ENCODE data around the gene C11orf21.

The C11orf21 gene

DNA sequence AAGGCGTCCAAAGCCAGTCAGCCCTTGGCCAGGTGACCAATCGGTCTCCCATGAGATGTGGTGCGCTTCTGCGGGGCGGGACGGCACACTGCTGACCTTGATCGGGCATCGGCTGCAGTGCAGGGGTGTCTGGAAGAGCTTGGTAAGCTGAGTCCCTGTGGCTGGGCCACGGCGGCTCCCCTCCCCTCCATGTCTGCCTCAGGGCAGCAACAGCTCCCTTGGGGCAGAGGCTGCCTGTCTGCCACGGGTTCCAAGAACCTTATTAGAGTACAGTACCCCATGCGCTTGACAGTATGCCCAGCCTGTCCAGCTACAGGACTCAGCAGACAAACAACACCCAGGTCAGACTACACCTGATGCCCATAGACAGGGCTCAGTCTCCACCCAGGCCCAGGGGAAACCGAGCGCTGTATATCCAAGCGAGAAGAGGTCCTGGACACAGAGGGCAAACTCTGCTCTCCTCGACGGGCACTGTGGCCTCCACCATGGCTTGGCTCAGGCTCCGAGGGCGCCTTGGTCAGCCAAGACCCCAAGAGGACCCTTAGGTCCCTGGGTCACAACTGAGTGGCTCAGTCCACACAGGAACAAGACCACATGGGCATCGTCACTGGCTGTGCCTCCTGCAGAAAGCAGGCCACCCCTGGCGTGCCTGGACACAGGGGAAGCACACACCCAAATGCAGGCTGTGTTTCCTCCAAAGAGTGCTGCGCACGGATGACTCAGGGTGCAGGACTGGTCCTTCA is 19.0 kb upstream of the C11orf21 start:
- no peak for DNase-seq

DNA sequence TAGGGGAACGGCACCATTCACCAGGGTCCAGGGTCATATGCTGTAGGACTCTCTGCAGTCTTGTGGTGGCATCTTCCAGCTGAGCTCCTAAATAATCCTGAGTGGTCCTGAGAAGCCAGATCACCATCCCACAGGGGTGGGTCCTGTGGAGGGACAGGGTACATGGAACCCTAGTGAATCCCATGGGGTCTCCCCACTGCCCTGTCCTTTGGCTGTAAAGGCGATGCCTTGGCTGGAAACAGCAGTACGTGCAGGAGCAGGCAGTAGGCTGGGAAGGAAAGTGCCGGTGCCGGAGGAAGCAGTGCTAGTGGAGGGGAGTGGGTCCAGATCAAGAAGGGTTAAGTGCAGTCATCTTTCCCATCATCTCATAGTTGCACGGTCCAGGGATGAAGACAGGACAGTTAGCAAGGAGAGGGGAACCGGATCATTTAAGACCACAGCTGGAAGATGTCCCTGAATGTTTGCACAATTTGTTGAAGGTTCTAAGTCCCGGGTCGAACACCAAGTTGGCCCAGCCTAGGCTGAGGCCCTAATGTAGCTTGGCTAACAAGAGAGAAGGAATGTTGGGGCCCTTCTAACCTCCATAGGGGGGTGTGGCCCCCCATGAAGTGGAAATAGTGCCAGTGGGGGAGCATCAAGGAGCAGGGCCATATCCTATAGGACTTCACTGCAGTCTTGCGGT is 18.2 kb upstream of the C11orf21 start:
- DNase-seq, result no peak

DNA sequence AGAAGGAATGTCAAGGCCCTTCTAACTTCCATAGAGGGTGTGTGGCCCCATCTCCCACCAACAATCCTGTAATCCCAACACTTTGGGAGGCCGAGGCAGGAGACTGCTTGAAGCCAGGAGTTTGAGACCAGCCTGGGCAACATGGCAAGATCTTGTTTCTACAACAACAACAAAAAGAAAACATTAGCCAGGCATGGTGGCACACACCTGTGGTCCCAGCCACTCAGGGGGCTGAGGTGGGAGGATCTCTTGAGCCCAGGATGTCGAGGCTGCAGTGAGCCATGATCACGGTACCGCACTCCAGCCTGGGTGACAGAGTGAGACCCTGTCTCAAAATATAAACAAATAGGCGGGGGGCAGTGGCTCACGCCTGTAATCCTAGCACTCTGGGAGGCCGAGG is 17.0 kb upstream of the C11orf21 start:
- DNase-seq, result no peak

DNA sequence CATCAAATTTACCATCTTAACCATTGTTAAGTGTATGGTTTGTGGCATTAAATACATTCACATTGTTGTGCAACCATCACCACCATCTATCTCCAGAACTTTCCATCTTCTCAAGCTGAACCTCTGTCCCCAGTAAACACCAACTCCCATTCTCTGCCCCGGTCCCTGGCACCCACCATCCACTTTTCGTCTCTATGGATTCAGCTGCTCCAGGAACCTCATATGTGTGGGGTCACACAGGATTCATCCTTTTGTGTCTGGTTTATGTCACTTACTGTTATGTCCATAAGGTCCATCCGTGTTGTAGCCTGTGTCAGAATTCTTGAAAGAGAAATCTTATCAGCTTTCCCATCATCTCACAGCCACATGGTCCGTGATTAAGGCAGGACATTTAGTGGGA is 16.4 kb upstream of the C11orf21 start:
- no peak for DNase-seq

DNA sequence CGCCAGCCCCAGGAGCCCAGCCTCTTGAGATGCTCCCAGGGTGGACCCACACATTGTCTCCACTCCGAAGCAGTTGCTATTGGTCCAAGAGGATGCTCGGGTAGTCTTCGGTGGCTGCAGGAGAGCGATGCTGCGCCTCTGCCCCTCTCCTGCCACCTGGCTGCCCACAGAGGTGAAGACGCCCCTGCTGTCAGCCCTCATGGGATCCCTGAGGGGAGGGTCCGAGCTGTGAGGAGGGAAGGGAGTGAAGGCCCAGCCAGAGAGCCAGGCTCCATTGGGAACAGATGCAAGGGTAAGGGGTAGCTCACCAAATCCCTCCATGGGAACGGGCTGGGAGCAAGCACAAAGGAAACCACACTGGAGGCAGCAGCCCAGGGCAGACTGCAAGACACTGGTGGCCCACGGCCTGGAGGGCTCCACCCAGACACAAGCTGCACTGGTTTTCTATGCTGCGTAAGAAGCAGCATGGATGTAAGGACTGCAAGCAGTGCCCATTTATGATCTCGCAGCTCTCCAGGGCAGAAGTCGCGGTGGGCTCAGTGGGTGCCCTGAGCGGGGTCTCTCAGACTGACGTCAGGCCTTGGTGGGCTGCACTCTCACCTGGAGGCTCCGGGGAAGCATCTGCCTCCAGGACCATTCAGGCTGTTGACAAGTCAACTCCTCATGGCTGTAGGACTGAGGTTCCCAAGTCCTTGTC is 15.8 kb upstream of the C11orf21 start:
- no peak for DNase-seq

DNA sequence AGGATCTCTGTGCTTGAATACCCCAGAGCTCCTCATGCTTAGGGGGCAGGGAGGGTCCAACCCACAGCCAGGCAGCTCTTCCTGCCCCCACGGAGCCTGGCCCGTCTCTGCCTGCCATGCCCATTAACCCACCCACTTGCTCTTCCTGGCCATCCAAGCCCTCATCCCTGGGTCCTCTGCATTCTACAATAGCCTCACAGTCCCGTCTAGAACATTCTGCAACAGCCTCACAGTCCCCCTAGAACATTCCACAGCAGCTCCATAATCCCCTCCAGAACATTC is 15.2 kb upstream of the C11orf21 start:
- DNase-seq, result no peak

DNA sequence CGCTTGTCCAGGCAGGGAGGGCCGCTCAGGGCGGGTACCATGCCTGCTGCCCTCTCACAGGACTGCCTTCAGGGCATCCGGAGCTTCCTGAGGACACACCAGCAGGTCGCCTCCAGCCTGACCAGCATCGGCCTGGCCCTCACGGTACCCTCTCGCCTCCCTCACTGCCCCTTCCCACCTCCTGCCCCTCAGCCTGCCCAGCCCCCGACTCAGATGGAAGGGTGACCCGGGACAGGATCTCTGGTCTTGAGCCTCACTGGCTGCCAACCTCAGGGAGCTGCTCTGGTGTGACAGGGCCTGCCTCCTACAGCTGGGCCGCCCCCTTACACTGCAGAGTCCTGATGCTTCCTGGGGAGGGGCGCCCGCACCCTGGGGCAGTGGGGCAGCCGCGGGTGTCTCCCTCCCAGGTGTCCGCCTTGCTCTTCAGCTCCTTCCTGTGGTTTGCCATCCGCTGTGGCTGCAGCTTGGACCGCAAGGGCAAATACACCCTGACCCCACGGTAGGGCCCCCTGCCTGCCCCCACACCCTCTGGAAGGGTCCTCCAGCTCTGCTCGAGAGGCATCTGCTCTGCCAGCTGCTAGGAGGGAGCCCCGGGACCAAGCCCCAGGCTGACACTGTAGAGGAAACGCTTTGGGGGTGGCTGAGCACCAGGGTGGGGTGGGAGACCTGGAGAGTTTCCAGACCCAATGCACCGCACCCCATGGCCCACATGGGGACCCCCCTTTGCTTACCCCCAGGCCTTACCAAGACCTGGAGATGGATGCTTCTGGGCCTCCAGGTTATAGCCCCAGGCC is 14.6 kb upstream of the C11orf21 start:
- DNase-seq, result no peak

DNA sequence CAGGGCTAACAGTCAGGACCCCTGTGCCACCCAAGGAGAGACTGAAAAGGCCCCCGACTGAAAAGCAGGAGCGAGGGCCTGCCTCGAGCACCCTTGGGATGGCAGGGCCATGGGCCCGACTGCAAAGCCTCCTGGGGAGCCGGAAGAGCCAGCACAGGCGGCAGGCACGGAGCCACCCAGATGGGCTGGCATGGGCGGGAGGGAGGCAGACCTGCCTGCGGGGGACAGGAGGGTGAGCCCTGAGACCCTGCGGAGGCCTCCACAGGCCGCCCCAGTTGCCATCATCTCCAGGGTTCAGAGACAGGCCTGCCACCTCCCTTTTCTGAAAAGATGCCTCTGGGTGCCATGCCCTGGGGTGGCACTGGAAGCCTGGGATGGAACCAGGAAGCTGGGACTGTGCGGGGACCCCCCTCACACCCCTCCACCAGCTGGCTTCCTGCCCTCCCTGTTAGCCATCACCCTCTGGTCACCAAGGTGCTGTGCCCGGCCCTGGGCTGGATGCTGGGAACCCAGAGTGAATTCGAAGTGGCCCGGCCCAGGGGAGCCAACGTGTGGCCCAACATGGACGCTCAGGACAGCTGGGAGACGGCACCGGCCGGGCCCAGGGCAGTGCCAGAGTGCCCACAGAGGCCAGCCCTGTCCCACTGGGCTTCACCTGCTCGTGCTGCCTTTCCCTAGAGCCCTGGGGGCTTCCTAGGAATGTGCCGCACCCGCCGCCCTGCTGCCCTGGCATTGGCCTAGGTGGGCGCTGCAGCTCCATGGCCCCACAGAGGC is 13.9 kb upstream of the C11orf21 start:
- no peak for DNase-seq

DNA sequence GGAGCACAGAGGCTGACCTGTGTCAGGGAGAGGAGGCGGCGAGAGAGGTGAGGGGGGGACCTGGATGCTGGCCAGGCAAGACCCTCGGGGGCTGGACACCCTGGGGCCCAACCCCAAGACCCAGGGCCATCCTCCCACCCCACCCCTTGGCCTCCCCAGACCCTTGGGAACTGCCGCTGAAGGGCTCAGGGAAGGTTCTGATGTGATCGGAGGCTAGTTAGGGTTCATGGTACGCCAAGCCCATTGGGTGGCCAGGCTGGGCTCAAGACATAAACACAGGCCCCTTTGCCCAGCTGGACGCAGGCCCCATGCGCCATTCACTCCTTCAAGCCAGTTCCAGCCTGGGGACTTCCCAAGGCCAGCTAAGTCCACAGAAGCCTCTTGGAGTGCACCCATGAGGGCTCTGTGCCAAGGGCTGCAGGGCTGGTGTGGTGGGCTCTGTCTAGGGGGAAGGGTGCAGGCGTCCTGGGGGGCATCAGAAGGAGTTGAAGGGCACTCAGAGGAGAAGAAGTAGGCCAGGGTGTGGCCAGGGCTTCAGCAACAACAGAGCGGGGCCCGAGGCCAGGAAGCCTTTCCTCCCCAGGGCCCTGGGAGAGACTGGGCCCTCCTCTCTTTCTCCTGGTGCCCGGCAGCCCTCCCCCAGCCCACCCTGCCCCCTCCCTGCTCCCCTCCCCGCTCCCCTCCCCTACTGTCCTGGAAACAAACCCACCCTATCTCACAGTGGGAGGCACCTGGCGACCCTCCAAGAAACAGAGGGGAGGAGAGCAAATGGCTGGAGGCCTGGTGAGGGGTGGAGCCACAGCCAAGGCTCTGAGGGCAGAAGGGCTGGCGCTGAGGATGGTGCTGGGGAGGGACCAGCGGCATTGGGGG is 13.0 kb upstream of the C11orf21 start:
- no peak for DNase-seq

DNA sequence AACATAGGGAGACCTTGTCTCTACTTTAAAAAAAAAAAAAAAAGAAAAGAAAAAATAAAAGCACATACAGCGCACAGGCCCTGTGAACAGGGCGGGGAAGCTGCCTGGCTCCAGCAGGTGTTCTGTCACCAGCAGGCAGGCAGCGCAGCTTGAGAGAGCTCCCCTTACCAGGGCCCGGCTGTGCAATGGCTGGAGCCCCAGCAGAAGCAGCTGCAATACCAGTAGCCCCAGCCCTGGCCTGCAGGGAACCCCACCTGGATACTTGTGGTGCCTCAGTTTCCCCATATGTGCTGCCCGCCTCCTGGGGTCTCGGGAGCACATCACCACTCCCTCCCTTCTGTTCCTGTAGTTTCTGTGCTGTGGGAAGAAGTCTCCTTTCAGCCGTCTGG is 12.4 kb upstream of the C11orf21 start:
- no peak for DNase-seq

DNA sequence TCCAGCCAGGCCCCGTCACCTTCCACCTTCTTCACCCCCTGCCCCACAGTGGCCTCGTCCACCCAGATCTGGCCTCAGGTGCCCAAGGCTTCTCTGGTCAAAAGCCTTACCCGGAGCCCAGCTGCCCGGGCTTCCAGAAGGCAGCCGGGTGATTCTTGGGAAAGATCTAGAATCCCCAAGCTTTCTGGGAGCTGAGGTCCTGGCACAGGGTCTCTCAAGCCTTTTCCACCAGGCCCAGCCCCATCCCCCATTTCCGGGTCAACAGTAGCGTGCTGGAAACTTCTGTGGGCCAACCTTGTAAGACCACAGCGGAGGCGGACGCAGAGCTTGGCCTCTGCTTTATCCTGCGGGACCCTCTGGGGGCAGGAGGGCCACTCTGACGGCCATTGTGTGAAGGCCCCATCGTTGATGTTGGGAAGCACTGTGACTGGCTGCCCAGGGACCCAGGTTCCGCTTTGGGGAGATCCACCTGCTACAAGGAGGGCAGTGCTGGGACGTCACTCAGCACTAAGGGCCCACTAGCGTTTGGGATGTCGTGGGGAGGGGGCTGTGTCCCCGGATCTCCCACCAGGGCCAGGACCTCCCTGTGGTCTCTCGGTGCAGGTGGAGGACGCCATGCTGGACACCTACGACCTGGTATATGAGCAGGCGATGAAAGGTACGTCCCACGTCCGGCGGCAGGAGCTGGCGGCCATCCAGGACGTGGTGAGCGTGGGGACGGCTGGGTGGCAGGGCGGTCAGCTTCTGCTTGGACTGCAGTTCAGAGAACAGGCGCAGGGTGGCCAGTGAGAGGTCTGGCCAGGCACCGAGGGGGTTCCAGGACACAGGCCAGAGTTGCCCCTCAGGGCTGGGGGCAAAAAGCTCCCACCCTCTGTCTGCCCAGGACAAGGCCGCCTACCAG is 11.6 kb upstream of the C11orf21 start:
- no peak for DNase-seq

DNA sequence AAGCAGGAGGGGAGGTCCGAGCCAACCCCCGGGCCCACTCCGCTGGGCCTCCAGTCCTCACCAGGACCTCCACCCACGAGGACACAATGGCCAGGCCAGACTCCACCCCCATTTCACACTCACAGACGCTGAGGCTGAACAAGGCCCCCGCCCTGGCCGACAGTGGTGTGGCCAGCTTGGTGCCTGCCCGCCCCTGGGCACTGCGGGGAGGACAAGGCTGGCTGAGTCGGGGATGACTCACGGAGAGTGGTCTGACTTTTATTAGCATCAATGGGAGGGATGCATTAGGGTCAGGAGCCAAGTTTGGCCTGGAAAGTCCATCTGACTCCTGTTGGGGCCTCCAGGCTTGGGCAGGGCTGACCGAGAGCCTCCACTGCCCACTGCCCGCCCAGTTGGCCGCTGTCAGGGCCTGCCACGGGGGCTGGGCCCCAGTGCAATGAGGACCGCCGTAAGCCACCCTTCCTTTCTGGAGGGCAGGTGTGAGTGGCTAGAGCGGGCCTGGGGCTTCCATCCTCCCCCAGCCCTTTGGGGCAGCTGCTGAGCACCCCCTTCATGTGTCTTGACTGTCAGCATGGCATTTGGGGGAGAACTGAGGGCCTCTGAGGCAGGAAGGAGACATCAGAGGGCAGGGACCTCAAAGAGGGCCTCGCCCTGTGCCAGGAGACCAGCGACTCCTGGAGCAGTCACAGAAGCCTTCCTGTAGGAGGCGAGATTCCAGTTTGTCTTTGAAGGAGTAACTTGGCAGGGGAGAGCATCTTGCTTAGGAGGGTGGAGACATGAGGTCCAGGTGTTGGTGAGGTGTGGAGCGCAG is 10.7 kb upstream of the C11orf21 start:
- no peak for DNase-seq

DNA sequence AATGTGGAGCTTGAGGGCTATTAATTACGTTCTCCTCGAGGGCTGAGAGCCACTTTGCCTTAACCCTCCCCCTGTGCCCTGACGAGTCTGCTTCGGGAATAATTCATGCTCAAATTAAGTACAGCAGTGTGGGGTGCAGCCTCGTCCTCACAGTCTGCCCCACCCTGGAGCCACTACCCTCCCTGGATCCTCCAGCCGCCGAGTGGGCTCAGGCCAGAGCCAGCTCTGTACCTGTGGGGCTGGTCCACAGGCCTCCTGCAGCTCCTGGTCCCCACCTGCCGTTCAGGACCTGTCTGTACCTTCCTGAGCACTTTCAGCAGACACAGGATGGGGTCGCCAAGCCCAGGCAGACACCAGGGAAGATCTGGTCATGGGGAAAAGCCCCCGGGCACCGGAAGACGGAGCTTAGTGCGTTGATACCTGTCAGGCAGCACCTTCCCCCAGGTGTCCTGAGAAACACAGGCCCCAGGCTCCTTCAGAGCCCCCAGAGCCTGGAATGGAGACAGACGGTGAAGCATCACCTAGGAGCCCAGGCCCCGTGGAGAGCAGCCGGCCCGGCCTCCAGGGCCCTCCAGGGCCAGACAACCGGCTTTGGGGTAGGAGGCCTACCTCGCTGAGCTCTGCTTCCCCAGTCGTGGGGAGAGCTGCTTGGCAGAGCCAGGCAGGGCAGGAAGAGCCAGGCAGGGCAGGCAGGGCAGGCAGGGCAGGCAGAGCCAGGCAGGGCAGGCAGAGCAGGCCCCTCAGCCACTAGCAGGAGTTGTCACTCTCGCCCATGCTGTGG is 9.8 kb upstream of the C11orf21 start:
- no peak for DNase-seq

DNA sequence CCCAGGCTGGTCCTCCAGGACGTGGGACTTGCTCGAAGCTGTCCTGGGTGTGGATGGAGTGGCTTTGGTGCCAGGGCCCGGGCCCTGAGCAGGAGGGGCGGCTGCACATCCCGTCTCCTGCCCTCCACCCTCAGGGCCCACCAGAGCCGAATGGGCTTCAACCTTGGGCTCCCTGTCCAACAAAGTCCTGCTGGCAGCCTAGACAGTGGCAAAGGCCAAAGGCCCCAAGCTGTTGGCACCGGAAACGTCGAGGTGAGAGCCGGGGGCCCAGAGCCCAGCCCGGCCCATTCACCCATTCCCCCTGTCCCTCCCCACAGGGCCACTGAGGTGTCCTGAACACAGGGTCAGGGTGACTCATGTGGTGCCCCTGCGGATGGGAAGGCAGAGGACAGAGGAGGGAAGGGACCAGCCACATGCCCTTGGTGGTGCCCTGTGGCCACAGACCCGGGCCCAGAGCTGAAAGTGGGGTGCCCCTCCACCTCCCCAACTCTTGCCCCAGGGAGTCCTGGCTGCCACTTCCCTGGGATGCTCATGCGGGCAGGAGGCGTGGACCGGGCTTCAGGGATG is 9.2 kb upstream of the C11orf21 start:
- no peak for DNase-seq

DNA sequence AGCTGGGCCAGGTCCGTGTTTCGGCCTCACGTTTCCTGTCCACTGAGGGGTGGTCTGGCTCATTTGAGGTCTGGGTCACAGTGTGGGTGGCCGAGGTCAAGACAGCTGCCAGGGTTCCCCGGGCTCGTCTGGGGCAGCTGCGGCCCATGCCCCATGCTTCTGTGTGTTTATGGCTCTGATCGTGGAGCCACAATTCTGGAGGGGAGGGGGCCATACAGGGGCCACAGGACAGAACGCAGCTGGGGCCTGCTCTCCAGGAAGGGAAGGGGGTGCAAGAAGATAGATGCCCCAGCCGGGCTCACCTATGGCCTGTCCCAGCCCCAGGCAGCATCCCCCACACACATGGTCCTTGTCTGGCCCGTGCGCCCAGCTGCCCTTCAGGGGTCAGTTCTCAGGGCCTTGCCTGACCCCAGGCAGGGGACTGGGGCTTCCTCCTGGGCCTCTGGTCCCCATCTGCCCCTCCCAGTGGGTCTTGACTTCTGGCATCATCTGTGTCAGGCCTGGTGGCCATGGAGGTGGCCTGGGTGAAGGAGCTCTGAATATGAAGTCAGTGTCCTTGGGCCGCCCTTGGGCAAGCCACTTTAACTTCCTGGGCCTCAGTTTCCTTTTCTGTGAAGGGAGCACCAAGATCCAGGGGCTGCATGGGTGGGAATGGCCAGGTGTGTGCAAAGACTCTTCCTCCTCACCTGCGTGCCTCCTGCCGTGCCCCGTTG is 8.5 kb upstream of the C11orf21 start:
- no peak for DNase-seq

DNA sequence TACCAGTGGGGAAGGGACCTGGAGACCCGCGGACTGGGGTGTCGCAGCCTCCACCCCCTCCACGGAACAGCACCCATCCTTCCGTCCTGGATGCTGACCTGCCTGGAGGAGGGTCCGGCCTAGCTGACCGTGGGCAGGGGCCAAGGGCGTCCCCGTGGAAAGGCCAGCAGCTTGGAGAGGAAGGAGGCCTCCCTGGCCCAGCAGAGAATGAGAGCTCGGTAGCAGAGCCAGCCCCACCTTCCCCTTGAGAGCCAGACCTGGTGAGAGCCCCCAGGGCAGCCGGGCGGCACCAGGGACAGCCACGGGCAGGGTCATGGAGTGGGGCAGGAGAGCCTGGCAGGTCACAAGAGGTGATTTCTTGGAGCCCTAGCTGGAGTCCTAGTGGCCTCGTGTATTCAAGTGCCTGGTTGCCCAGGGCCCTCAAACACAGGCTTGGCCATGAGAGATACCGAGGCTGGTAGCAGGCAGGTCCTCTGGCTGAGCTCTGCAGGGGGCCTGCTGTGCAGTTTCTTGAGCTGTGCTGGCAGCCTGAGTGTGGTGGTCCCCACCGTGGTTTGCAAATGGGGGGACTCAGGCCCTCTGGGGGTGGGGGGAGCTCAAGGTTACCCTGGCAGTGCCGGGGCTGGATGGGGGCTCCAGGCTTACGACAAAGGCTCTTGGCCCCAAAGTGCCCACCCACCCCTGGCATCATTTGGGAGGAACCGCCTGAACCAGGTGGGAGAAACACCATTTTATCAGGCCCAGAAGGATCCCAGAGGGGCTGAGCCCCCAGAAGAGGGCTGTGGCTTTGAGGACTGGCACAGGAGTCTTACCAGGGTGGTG is 7.7 kb upstream of the C11orf21 start:
- no peak for DNase-seq

DNA sequence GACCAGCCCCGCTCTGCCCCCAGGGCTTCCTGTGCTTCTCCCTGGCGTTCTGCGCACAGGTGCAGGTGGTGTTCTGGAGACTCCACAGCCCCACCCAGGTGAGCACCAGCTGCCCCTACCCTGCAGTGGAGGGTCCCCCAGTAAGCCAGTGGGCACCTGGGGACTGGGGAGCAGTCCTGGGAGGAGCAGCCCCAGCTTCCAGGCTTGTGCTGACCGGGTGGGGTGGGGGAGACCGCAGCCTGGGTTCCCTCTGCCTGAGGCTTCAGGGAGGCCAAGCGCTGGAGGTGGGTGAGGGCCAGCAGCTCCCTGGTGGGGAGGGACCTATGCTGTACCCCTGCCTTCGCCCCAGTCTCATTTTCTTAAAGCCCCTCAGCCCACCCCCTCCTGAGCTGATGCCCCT is 7.0 kb upstream of the C11orf21 start:
- no peak for DNase-seq

All from GOT3 (cell line).